GM18498 (cell line): ENCODE data around the gene SGMS2.
"Not testable (repeated sequence)": the region's sequence is repeated elsewhere in the genome, so short reads cannot be mapped to it uniquely, and the experiment has no call there.

Experiments
- ATAC-seq: cut with Tn5 transposase; IDR thresholded peaks from one replicate; pipeline ENCODE4 v1.9.1; 2021; ENCODE audit warnings: mild to moderate bottlenecking, moderate library complexity; ENCODE audit not compliant: unreplicated experiment

Gene SGMS2

GRCh38 chr4:107863850-107864371, 39.2 kb downstream of the SGMS2 start:
- ATAC-seq = no peak

- ATAC-seq = no peak
Measured at GRCh38 chr4:107866726-107867125, 42.0 kb downstream of the SGMS2 start.

DNA sequence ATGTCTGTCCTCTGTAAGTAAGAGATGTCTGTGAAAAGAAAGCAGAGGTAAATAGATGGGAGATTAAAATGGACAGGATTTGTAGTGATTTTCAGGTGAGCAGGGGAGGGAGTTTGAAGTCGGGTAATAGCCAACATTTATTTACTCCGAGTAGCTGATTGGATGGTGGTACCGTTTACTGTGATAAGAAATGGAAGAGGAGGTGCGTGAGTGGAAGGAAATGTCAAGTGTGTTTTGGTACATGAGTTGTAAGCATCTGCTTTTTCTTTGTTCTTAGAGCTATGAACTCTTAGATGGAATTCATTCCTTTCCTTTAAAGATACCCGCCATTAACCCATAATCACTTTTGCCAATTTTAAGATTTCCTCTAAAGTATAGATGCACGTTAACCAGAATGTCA, 45.5 kb downstream of the SGMS2 start:
- ATAC-seq = no peak

- ATAC-seq = no peak
Measured at GRCh38 chr4:107870916-107871786, 46.4 kb downstream of the SGMS2 start.

DNA sequence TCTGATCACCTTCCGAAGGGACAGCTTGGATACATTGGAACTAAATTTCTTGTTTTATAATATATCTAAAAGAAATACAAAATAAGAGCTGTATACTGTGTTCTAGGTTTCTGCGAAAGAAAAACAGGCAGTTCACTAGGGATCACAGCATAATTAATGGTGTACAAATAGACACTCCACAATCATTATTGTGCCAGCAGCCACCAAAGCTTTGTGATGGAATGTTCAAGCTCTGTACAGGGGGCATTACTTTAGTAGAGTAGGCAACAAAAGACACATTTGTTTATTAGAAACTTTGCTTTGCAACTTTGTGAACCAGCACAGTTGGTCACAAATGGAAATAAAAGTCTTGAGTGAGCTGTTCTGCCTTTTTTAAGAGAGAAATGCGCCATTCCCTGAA, 49.3 kb downstream of the SGMS2 start:
- no peak for ATAC-seq

DNA sequence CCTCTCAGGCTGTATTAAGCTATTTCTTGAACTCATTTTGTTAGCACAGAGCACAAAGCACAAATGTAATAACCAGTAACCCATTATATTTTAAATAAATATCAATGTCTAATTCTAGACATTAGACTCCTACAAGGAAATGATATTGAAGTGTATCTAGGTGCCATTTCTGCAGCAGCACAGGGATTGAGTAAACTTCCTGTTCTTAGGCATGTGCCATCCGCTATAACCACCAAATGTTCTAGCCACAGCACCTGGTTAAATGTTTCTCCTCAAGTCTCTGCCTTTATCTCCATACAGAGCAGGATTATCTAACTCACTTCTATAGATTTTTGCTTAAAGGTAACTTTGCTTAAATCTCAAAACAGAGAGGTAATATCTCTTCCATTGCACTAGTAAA, 51.4 kb downstream of the SGMS2 start:
- ATAC-seq = no peak

DNA sequence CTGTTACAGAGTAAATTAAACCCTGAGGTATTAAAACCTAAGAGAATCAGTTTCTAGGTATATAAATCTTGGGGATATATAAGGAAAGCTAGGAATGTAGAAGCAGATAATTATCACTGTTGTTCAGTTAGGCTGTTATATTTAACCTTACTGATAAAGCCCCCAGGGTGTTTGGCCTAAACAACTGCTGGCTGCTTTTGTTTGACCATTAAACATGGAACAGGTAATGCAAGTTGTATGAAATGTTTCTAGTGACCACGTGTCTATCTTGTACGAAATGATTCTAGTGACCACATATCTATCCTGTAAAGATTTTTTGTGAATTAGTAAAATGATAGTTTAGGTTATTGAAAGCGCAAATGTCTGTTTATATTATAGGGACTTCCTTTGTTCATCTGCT, 52.6 kb downstream of the SGMS2 start:
- ATAC-seq = no peak

GRCh38 chr4:107885865-107886264, 61.1 kb downstream of the SGMS2 start:
- no peak for ATAC-seq

GRCh38 chr4:107888237-107888636, 63.5 kb downstream of the SGMS2 start:
- no peak for ATAC-seq

GRCh38 chr4:107890779-107891178, 66.0 kb downstream of the SGMS2 start:
- no peak for ATAC-seq

DNA sequence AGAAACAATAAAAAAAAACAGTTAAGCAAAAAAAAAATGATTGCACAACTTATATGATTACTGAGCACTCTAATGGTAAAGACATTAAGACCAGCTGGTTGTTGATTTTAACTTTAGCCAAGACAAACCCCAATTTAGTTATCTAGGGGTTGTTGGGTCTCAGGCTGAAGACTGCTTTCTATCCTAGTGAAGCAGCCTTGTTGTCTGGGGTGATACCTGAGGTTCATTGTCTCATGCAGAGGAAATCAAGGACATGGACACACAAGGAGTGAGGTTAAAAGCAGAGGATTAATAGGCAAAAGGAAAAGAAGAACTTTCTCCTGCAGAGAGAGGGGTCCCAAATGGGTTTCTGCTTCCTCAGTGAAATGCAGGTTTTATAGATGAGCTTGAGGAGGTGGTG, 66.6 kb downstream of the SGMS2 start:
- no peak for ATAC-seq

DNA sequence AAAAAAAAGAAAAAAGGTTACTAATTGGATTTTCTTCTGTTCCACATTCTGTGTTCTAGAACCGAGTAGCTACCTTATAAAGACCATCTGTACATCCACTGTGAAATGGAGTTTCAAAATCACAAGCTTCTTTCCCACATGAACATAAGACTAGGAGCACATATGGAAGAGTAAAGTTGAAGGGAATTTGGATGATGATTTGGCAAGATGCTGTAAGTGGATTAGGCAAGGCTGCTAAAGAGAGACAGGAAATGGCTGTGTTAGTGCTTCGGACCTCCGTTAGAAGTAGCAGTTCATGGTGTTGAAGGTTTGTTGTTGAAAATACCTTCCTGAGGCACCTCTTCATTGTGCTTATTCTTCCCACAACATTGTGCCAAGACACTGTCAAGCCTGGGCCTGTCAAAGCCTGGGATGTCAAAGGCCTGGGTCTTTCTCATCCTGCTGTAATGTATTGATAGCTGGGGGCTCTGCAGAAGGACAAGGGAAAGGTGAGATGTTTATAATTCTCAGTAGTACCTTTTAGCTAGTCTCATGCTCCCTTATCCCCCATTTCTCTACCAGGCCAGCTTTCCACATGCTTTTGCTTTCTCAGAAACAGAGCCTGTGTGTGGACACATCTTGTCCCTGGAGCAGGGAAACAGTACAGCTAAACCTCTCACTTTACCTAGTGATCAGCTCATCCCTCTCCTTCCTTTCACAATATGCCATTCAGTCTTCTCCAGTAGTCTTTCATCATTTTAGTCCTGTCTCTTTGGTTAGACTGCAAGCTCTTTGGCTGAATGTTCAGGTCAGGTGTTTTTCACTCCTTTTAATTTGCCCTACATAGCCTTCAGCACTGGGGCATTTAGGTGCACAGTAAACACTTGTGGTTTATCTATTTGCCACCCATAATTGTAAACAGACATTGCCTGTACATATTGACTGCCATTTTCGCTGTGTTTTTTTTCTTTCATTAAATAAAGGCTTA, 68.7 kb downstream of the SGMS2 start:
- no peak for ATAC-seq

DNA sequence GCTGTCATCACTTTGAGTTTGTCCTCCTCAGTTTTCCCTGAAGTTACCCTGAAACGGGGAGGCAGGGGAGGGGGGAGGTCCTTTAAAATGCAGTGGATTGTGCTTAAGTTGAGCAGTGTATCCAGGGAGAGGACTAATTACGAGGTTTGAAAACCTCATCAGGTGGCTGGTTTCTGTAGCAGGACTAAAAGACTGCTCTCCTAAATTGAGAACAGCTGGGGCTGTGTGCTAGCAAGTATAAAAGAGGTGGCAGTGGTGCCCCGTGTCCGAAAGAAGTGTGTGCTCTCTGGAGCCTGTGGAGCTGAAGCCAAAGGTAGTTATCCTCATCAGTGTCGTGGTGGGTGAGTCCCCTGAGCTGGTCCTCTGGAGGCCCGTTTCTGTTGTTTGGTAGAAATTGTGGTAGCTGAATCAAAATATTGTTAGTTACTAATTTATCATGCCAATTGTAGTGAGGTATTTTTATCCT, 69.4 kb downstream of the SGMS2 start:
- ATAC-seq = no peak

- ATAC-seq = no peak
Measured at GRCh38 chr4:107896158-107896645, 71.5 kb downstream of the SGMS2 start.

DNA sequence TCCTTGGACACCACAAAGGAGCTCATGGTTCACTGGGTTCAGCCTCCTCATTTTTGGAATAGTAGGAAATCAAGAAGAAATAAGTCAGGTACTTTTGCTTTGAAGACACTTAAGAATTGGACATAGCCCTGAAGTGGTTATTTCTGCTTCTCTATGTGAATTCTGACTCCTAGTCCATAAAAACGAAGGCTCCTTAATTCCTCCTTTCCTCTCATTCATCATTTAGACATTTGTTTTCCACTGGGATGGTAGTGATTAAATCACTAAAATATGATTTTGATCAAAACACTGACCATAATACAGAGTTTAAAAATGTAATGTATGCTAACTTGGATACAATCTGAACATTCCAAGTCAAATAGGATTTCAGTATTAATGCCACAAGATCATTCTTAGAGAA, 71.9 kb downstream of the SGMS2 start:
- no peak for ATAC-seq

GRCh38 chr4:107897823-107898222, 73.1 kb downstream of the SGMS2 start:
- no peak for ATAC-seq

- ATAC-seq = no peak
Measured at GRCh38 chr4:107900067-107900466, 75.3 kb downstream of the SGMS2 start.

DNA sequence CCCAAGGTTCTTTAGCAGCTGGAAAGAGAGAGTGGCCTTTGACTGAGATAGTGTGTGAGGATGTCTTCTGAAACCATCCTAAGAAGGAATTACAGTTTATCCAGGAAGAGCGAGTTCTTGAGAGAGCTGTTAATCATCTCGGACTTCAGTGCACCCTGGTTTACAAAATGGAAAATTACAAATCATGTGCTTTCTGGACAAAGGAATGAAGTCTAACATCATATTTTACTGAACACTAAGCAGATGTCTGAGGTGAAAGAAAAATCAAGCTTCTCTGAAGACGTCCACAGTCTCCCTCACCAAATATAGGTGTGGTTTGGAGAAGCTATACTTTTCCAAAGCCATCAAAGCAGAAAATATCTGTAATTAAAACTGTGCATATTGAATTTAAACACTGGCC, 75.8 kb downstream of the SGMS2 start:
- ATAC-seq = no peak

DNA sequence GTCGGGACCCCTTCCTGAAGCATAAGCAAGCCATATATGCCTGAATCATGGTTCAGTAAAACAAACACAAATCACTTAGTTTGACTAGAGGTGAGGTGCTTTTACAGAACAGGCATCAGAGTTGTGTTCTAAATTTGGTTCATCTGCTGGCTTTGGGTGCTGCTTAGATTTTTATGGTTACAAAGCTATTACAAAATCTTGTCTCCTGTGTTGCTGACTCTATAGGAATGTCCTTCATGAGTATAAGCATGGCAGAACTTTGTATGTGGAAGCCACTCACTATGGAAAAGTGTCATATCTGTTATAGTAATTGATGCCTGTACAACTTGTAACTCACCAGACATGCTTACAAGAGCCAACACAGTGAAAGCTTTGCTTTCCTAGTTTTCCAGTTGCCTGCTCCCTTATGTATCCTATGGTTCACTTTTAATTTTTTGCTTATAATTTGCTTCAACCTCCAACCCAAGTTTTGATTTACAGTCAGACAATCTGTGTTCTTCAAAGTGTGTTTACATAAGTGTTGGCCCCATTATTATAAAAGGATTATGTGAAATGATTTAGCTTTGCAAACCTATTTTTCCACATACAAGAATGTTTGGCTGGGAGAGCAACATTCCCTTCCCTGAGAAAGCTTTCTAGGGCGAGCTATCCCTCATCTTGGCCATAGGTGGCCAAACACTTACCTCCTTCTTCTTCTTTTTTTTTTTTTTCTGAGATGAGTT, 76.6 kb downstream of the SGMS2 start:
- ATAC-seq = no peak

GRCh38 chr4:107902715-107903114, 78.0 kb downstream of the SGMS2 start:
- ATAC-seq = no peak

GRCh38 chr4:107905082-107905481, 80.3 kb downstream of the SGMS2 start:
- not testable (repeated sequence) for ATAC-seq
